ENCODE data around the gene EVI5L.
A peak's percentile ranks its signal among the peaks of the same experiment; 100 is the strongest.

EVI5L gene

DNA sequence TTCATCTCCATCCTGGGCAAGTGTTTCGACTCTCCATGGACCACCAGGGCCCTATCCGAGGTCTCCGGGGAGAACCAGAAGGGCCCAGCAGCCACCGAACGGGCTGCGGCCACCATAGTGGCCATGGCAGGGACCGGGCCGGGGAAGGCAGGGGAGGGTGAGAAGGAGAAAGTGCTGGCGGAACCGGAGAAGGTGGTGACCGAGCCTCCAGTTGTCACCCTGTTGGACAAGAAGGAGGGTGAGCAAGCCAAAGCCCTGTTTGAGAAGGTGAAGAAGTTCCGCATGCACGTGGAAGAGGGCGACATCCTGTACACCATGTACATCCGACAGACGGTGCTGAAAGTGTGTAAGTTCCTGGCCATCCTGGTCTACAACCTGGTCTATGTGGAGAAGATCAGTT lies 68.9 kb downstream of the EVI5L start:
- DNase-seq (ENCODE audit: low spot score), result no peak

GRCh38 chr19:7899751-7900378 lies 69.8 kb downstream of the EVI5L start:
- no peak for DNase-seq (ENCODE audit: low spot score)

DNA sequence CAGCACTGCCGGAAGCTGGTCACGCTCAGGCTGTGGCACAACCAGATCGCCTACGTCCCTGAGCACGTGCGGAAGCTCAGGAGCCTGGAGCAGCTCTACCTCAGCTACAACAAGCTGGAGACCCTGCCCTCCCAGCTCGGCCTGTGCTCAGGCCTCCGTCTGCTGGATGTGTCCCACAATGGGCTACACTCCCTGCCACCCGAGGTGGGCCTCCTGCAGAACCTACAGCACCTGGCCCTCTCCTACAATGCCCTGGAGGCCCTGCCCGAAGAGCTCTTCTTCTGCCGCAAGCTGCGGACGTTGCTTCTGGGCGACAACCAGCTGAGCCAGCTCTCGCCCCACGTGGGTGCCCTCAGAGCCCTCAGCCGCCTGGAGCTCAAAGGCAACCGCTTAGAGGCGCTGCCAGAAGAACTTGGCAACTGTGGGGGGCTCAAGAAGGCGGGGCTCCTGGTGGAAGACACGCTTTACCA lies 70.4 kb downstream of the EVI5L start:
- no peak for DNase-seq (ENCODE audit: low spot score)

DNA sequence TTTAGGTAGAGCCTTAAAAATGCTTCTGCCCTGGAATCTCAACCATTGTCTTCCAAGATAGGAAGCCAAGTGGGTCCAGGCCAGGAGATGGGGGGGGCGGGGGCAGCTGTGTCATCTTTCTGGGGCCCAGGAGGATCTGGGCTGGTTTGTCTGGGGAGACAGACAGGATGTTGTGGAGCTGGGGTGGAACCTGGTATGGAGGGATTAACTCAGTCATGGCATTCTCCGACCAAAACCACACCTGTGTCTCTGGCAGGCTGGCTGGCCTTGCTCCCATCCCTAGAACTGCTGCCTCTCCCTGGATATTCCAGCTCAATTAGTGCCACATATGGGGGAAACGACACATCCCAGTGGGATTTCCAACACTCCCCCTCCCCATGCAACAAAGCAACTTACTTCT lies 70.9 kb downstream of the EVI5L start:
- no peak for DNase-seq (ENCODE audit: low spot score)

DNA sequence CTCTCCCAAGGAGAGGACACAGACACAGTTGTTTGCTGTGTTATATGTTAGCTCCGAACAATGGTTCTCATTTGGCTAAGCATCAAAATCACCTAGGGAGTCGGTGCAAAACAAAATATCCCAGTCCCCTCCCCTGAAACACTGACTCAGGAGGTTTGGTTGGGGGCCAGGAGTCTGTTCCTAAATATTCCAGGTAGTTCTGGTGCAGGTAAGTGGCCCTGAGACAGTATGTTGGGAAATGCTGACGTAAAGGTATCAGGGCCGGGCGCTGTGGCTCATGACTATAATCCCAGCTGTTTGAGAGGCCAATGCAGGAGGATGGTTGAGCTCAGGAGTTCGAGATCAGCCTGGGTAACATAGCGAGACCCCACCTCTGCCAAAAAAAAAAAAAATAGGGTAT lies 71.3 kb downstream of the EVI5L start:
- no peak for DNase-seq (ENCODE audit: low spot score)

GRCh38 chr19:7902796-7903243 lies 72.8 kb downstream of the EVI5L start:
- DNase-seq (ENCODE audit: low spot score), result no peak

DNA sequence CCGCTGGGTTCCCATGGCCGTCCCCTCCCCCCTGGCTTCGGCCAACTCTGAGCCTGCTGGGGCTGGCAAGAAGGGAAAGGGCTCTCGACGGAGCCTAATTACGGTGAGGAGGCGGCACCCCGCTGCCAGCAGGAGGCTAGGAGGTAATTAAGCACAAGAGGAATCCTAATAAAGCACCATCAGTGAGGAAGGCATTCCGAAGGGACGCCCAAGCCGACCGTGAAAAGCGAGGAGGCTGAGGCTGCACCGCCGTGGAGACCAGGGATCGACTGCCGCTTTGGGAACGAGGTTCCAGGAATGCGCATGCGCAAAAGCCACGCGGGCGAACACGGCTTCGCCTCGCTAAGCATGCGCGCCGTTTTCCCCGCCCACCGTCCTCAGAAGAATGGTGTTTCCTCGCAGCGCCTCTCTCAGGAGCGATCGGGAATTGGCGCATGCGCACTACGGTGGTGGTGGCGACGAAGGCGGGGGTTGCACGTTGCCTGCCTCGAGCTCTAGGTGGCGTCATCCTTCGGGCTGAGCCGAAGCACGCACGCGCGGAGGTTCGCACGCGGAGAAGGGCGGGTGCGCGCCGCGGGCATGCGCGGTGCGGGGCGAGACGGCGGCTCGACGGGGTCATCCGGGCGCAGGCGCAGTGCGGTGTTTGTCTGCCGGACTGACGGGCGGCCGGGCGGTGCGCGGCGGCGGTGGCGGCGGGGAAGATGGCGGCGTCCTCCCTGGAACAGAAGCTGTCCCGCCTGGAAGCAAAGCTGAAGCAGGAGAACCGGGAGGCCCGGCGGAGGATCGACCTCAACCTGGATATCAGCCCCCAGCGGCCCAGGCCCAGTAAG lies 73.4 kb downstream of the EVI5L start, which contains the start of gene MAP2K7:
MAP2K7 (plus strand) TSS at position 634 of the 830 bp plus-strand sequence; CDS start at position 702, 68 bp downstream.
- peak; percentile 95 for DNase-seq (ENCODE audit: low spot score)

DNA sequence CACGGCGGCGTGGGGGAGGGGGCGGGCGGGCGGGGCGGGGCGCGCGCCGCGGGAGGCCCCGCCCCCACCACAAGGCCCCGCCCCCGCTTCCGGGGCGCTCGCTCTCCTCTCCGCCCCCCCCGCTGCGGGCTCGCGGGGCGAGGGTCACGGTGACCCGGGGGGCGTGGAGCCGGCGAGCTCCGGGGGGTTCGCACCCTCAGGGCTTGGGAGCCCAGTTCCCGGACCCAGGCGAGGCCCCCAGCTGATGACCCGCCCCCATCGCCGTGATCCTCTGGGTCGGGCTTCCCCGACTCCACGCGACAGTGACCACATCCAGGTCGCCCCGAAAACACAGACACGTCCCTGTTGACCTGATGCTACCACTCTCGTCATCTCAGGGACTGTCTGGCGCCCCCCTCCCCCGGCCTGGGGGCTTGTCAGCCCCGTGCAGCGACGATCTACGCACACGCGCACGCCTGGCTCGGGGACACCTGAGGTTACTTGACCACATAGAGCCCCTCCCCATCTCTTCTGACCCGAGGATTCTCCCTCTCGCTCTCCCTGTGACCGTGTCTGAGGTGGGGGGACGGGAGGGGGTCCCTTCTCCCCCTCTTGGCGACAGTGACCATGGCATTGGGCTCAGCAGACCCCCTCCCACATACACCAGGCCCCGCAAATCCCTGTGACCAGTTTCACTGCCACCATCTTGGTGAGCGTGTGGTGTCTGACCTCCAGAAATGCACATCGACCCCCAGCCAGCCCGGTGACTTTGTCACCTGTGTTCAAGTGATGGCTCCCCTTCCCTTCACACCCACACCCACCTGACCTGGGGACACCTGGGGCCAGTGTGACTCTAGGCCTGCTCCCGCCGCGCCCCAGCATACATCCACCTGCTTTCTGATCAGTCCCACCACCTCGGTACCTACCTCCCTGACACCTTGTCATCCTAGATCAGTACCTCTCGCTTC lies 74.3 kb downstream of the EVI5L start:
- DNase-seq (ENCODE audit: low spot score), result peak; percentile 74

DNA sequence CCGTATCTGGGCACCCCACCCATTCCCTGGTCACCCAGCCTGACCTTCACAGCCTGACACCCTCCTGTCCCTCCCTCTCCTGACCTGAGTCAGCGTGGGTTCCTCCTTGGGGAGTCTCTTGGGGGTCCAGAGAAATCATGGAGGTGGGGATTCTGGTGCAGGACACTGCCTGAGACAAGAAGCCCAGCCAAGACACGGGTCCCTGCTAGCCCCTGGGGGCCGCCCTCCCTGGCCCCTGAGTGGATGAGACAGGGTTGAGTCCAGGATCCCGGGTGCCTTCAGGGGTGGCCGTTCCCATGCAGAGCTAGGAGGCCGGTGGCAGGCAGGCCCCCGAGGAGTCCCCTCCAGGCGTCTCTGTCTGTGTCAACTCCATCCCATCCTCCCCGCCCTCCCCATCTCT lies 75.2 kb downstream of the EVI5L start:
- DNase-seq (ENCODE audit: low spot score), result no peak

DNA sequence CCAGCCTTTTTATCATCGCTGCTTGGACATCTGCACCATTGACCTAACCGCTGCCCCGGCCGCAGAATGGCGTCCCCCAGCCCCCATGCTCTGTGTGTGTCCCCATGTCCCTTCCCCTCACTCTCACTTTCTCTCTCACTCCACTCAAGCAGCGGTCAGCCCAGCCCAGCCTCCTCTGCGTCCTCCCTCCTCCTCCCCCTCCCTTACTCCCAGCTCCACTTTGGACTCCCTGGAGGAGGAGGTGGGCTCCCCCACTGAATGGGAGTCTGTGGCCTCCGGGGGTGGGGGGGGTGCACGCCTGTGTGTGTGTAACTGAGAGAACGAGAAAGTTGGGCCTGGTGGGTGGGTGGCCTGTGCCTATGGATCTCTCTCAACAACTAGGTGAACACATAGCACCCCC lies 75.8 kb downstream of the EVI5L start:
- DNase-seq (ENCODE audit: low spot score), result no peak

GRCh38 chr19:7907122-7907521 lies 77.1 kb downstream of the EVI5L start:
- DNase-seq (ENCODE audit: low spot score), result no peak

- no peak for DNase-seq (ENCODE audit: low spot score)
These were observed 77.5 kb downstream of the EVI5L start for GRCh38 chr19:7907544-7907943.

- no peak for DNase-seq (ENCODE audit: low spot score)
These were observed 78.2 kb downstream of the EVI5L start for GRCh38 chr19:7908078-7908699.

DNA sequence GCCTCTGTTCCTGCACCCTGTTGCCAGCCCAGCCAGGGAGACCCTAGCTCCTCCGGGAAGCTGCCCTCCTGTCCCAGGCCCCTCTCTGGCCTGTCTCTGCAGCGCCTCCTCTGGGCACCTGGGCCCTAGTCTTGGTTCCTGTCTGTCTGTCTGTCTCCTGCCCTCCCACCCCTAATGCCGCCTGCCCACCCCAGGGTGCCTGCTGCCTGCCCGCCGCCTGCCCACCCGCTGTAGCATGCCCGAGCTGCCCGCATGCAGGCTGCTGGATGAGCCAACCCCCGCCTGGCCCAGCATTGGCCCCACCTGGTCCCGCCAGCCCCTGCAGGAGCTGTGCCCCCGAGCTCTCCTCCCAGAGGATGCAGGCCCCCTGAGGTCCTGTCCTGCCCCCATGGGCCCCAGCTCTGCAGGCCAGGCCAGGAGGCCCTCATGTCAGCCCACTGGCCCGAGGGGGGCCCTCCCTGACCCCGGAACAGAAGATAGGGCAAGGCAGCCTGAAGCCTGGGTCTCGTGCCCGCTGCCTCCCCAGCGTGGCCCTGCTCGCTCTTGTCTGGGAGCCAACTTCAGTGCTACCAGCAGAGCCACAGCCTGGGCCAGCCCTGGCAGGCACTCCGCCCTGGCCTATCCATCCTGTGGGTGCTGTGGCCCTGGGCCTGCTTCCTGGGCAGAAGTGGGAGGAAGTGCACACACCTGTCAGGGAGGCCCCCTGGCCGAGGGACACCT lies 78.9 kb downstream of the EVI5L start:
- DNase-seq (ENCODE audit: low spot score), result no peak

- DNase-seq (ENCODE audit: low spot score), result no peak
These were observed 79.6 kb downstream of the EVI5L start for GRCh38 chr19:7909471-7910067.

GRCh38 chr19:7910321-7911161 lies 80.5 kb downstream of the EVI5L start:
- no peak for DNase-seq (ENCODE audit: low spot score)

DNA sequence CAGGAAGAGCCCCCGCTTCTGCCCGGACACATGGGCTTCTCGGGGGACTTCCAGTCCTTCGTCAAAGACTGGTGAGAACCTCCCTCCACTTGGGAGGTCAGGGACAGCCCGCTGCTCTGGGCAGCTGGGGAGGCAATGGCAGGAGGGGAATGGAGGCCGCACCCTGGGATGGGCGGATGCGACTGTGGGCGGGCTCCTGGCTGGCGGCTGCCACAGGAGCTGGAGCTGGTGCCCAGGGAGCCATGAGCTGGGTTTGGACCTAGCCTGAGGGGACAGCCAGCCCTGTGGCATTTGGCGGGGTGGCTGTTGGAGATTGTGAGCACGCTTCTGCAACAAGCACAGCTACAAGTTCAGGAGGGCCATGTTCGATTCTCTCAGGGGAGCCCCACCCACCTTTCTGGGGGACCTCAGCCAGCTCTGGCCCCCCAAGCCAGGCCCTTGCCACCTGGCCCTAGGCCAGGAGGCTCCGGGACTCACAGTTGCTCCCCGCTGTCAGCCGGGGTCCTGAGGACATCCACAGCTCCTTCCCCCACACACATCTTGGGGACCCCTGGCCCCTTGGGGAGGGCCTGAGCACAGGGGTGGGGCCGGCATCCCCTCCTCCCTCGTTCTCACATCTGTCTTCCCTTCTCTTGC lies 81.6 kb downstream of the EVI5L start:
- DNase-seq (ENCODE audit: low spot score), result no peak

- DNase-seq (ENCODE audit: low spot score), result no peak
These were observed 82.2 kb downstream of the EVI5L start for GRCh38 chr19:7912144-7912696.

All from iPS-NIHi11 (cell line).